ENCODE measurements around the gene ARPIN. TPM values are rescaled to one million over a fixed set of nuclear protein-coding genes. Genes with fewer than 3 reads are reported as not detected.
"Not testable (repeated sequence)": the region's sequence is repeated elsewhere in the genome, so short reads cannot be mapped to it uniquely, and the experiment has no call there.

The ARPIN gene
- total and polyA plus RNA-seq, 2 experiments from 2014 or later, result 0.79 to 2.8 TPM

DNA sequence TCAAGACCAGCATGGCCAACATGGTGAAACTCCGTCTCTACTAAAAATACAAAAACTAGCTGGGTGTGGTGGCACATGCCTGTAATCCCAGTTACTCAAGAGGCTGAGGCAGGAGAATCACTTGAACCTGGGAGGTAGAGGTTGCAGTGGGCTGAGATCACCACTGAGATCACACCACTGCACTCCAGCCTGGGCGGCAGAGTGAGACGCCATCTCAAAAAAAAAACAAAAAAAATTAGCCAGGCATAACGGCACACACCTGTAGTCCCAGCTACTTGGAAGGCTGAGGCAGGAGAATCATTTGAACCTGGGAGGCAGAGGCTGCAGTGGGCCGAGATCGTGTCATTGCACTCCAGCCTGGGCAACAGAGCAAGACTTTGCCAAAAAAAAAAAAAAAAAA lies 31.0 kb upstream of the ARPIN start:
- not testable (repeated sequence) for H3K4me2 ChIP-seq; H3K79me2 ChIP-seq (replicated peaks; ENCODE audit: insufficient read depth); H3K36me3 Mint-ChIP-seq (ENCODE audit: low read depth); H3K27me3 ChIP-seq (ENCODE audit: insufficient read depth); H3K27ac Mint-ChIP-seq; H3K4me1 ChIP-seq (ENCODE audit: insufficient read depth); H3K9me3 Mint-ChIP-seq; DNase-seq (ENCODE audit: low spot score); H3K4me3 Mint-ChIP-seq; H3K27me3 Mint-ChIP-seq (ENCODE audit: insufficient read depth, low read depth, poor library complexity); H3K36me3 ChIP-seq (ENCODE audit: insufficient read depth); ATAC-seq; H3F3A ChIP-seq (replicated peaks; ENCODE audit: low read depth); H2AFZ ChIP-seq; H4K20me1 ChIP-seq (replicated peaks; ENCODE audit: insufficient read depth); H3K27ac ChIP-seq (ENCODE audit: low read depth); H3K4me3 ChIP-seq; H3K4me1 Mint-ChIP-seq; H3K9me2 ChIP-seq (ENCODE audit: insufficient read depth)

DNA sequence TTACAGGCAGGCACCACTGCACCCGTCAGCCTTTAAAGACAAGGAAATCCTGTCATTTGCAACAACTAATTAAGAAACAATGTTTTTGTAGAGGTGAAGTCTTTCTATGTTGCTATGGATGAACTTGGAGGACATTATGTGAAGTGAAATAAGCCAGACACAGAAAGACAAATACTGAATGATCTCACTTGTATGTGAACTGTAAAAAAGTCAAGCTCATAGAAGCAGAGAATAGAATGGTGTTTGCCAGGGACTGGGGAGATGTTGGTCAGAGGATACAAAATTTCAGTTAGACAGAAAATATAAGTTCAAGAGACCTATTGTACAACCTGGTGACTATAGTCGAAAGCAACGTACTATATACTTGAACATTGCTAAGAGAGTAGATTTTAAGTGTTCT lies 27.2 kb upstream of the ARPIN start:
- no peak overlapping the region for H3K27ac ChIP-seq (ENCODE audit: low read depth)
- H2AFZ ChIP-seq, result no peak overlapping the region
- no peaks in the 10 kb centered on the region for H3K27me3 ChIP-seq (ENCODE audit: insufficient read depth)
- Mint-ChIP-seq H3K4me1 (no peaks in the 10 kb centered on the region), H3K36me3 (ENCODE audit: low read depth) (no peaks in the 10 kb centered on the region), H3K27ac (no peak overlapping the region), H3K9me3 (no peaks in the 10 kb centered on the region), H3K4me3 (no peak overlapping the region), H3K27me3 (ENCODE audit: insufficient read depth, low read depth, poor library complexity) (peaks cover 3% of the 10 kb centered on the region)
- H3K4me3 ChIP-seq, result no peak overlapping the region
- no peaks in the 10 kb centered on the region for H3K4me1 ChIP-seq (ENCODE audit: insufficient read depth)
- H3K9me2 ChIP-seq (ENCODE audit: insufficient read depth), result no peaks in the 10 kb centered on the region
- no peak overlapping the region for H3K4me2 ChIP-seq
- no peaks in the 10 kb centered on the region for H3K79me2 ChIP-seq (replicated peaks; ENCODE audit: insufficient read depth)
- no peak for DNase-seq (ENCODE audit: low spot score)
- H3K36me3 ChIP-seq (ENCODE audit: insufficient read depth), result no peaks in the 10 kb centered on the region
- no peaks in the 10 kb centered on the region for H4K20me1 ChIP-seq (replicated peaks; ENCODE audit: insufficient read depth)
- H3F3A ChIP-seq (replicated peaks; ENCODE audit: low read depth), result no peaks in the 10 kb centered on the region
- no peak for ATAC-seq
- TF ChIP-seq CTCF (conservative IDR thresholded peaks at IDR 0.05; ENCODE audit: low read depth in 2 of 2) (no peak), REST (IDR thresholded peaks at IDR 0.05; ENCODE audit: unreplicated experiment) (no peak), EZH2phosphoT487 (IDR thresholded peaks at IDR 0.05; ENCODE audit: unreplicated experiment) (no peak), ETS1 (IDR thresholded peaks at IDR 0.05) (no peak), NANOG (IDR thresholded peaks at IDR 0.05; ENCODE audit: borderline replicate concordance) (no peak), CREB1 (CRISPR knock-in tag; IDR thresholded peaks at IDR 0.05; ENCODE audit: low read depth) (no peak), POLR2AphosphoS5 (IDR thresholded peaks at IDR 0.05; ENCODE audit: low read depth) (no peak), ZNF331 (CRISPR knock-in tag; IDR thresholded peaks at IDR 0.05; ENCODE audit: low read depth) (no peak), EZH2 (IDR thresholded peaks at IDR 0.05; ENCODE audit: low read depth, unreplicated experiment) (no peak)
- TF ChIP-seq, protein P1, sequence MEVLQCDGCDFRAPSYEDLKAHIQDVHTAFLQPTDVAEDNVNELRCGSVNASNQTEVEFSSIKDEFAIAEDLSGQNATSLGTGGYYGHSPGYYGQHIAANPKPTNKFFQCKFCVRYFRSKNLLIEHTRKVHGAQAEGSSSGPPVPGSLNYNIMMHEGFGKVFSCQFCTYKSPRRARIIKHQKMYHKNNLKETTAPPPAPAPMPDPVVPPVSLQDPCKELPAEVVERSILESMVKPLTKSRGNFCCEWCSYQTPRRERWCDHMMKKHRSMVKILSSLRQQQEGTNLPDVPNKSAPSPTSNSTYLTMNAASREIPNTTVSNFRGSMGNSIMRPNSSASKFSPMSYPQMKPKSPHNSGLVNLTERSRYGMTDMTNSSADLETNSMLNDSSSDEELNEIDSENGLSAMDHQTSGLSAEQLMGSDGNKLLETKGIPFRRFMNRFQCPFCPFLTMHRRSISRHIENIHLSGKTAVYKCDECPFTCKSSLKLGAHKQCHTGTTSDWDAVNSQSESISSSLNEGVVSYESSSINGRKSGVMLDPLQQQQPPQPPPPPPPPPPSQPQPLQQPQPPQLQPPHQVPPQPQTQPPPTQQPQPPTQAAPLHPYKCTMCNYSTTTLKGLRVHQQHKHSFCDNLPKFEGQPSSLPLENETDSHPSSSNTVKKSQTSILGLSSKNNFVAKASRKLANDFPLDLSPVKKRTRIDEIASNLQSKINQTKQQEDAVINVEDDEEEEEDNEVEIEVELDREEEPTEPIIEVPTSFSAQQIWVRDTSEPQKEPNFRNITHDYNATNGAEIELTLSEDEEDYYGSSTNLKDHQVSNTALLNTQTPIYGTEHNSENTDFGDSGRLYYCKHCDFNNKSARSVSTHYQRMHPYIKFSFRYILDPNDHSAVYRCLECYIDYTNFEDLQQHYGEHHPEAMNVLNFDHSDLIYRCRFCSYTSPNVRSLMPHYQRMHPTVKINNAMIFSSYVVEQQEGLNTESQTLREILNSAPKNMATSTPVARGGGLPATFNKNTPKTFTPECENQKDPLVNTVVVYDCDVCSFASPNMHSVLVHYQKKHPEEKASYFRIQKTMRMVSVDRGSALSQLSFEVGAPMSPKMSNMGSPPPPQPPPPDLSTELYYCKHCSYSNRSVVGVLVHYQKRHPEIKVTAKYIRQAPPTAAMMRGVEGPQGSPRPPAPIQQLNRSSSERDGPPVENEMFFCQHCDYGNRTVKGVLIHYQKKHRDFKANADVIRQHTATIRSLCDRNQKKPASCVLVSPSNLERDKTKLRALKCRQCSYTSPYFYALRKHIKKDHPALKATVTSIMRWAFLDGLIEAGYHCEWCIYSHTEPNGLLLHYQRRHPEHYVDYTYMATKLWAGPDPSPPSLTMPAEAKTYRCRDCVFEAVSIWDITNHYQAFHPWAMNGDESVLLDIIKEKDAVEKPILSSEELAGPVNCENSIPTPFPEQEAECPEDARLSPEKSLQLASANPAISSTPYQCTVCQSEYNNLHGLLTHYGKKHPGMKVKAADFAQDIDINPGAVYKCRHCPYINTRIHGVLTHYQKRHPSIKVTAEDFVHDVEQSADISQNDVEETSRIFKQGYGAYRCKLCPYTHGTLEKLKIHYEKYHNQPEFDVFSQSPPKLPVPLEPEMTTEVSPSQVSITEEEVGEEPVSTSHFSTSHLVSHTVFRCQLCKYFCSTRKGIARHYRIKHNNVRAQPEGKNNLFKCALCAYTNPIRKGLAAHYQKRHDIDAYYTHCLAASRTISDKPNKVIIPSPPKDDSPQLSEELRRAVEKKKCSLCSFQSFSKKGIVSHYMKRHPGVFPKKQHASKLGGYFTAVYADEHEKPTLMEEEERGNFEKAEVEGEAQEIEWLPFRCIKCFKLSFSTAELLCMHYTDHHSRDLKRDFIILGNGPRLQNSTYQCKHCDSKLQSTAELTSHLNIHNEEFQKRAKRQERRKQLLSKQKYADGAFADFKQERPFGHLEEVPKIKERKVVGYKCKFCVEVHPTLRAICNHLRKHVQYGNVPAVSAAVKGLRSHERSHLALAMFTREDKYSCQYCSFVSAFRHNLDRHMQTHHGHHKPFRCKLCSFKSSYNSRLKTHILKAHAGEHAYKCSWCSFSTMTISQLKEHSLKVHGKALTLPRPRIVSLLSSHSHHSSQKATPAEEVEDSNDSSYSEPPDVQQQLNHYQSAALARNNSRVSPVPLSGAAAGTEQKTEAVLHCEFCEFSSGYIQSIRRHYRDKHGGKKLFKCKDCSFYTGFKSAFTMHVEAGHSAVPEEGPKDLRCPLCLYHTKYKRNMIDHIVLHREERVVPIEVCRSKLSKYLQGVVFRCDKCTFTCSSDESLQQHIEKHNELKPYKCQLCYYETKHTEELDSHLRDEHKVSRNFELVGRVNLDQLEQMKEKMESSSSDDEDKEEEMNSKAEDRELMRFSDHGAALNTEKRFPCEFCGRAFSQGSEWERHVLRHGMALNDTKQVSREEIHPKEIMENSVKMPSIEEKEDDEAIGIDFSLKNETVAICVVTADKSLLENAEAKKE (CRISPR knock-in tag; IDR thresholded peaks at IDR 0.05), result no peak
